Measurements from ENCODE around the gene KLHL36.

- no peak for TF ChIP-seq POLR2AphosphoS5 (IDR thresholded peaks at IDR 0.05)
- TF ChIP-seq, protein P1, sequence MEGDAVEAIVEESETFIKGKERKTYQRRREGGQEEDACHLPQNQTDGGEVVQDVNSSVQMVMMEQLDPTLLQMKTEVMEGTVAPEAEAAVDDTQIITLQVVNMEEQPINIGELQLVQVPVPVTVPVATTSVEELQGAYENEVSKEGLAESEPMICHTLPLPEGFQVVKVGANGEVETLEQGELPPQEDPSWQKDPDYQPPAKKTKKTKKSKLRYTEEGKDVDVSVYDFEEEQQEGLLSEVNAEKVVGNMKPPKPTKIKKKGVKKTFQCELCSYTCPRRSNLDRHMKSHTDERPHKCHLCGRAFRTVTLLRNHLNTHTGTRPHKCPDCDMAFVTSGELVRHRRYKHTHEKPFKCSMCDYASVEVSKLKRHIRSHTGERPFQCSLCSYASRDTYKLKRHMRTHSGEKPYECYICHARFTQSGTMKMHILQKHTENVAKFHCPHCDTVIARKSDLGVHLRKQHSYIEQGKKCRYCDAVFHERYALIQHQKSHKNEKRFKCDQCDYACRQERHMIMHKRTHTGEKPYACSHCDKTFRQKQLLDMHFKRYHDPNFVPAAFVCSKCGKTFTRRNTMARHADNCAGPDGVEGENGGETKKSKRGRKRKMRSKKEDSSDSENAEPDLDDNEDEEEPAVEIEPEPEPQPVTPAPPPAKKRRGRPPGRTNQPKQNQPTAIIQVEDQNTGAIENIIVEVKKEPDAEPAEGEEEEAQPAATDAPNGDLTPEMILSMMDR (IDR thresholded peaks at IDR 0.05), result no peak
Measured at GRCh38 chr16:84599521-84600202, 48.6 kb upstream of the KLHL36 start.

Measured in gastroesophageal sphincter (tissue), 3 donors.